Mesenchymal stem cell (in vitro differentiated cells and primary cell): Measurements from ENCODE around the gene MCM3.

Source experiments
- DNase-seq: peaks from one replicate; pipeline ENCODE4 v3.0.0-alpha.2; 2013
- H2AFZ ChIP-seq: one replicate; pipeline ENCODE4 v1.6.1; 2013; ENCODE audit warnings: low read depth, mild to moderate bottlenecking, control low read depth, inconsistent platforms, low read length, moderate library complexity
- H2AK5ac ChIP-seq: 2 replicates; pipeline ENCODE4 v1.6.1; 2013; ENCODE audit warnings: low read length, moderate library complexity, mild to moderate bottlenecking, inconsistent platforms; ENCODE audit not compliant: severe bottlenecking
- H2BK120ac ChIP-seq: one replicate; pipeline ENCODE4 v1.6.1; 2013; ENCODE audit warnings: low read depth, mild to moderate bottlenecking, inconsistent platforms, low read length, moderate library complexity
- H2BK12ac ChIP-seq, 2 experiments: one replicate each; pipeline ENCODE4 v1.6.1; 2013; ENCODE audit warnings: inconsistent platforms in 2 of 2, low read length in 2 of 2, mild to moderate bottlenecking in 2 of 2, moderate library complexity in 2 of 2, control low read depth in 1 of 2
- H2BK15ac ChIP-seq: one replicate; pipeline ENCODE4 v1.6.1; 2013; ENCODE audit warnings: mild to moderate bottlenecking, low read depth, inconsistent platforms; ENCODE audit not compliant: poor library complexity, severe bottlenecking
- H2BK5ac ChIP-seq: 2 replicates; pipeline ENCODE4 v1.6.1; 2013; ENCODE audit warnings: low read depth, mild to moderate bottlenecking, low read length, control low read depth, inconsistent platforms; ENCODE audit not compliant: poor library complexity, severe bottlenecking
- H3K14ac ChIP-seq, 2 experiments: one replicate each; pipeline ENCODE4 v1.6.1; 2013; ENCODE audit warnings: inconsistent platforms in 2 of 2, low read length in 2 of 2, control low read depth in 1 of 2, mild to moderate bottlenecking in 1 of 2, moderate library complexity in 1 of 2
- H3K18ac ChIP-seq, 2 experiments: one replicate each; pipeline ENCODE4 v1.6.1; 2013; ENCODE audit warnings: inconsistent platforms in 2 of 2, low read length in 2 of 2, control low read depth in 1 of 2, low read depth in 1 of 2, mild to moderate bottlenecking in 1 of 2
- H3K23ac ChIP-seq, 2 experiments: one replicate each; pipeline ENCODE4 v1.6.1; 2013; ENCODE audit warnings: inconsistent platforms in 2 of 2, low read length in 2 of 2, mild to moderate bottlenecking in 2 of 2, moderate library complexity in 2 of 2, control low read depth in 1 of 2
- H3K27ac ChIP-seq: 2 replicates; pipeline ENCODE4 v1.5.1; 2013; ENCODE audit warnings: mild to moderate bottlenecking, moderate library complexity, low read length, control low read depth, inconsistent platforms; ENCODE audit not compliant: poor library complexity, severe bottlenecking
- H3K27me3 ChIP-seq, 2 experiments: 2 replicates each; pipeline versions ENCODE4 v1.6.1 to v1.7.0; 2013; ENCODE audit warnings: low read length in 2 of 2, mild to moderate bottlenecking in 2 of 2, moderate library complexity in 2 of 2, control low read depth in 1 of 2, inconsistent platforms in 1 of 2; ENCODE audit not compliant: control insufficient read depth in 1 of 2, insufficient read depth in 1 of 2
- H3K36me3 ChIP-seq, 2 experiments: 2 replicates each; pipeline versions ENCODE4 v1.6.1 to v1.7.0; 2013; ENCODE audit warnings: low read length in 2 of 2, control low read depth in 1 of 2, inconsistent platforms in 1 of 2, low read depth in 1 of 2, mild to moderate bottlenecking in 1 of 2; ENCODE audit not compliant: insufficient read depth in 2 of 2, control insufficient read depth in 1 of 2
- H3K4ac ChIP-seq, 2 experiments: one replicate each; pipeline ENCODE4 v1.6.1; 2013; ENCODE audit warnings: inconsistent platforms in 2 of 2, low read length in 2 of 2, mild to moderate bottlenecking in 2 of 2, moderate library complexity in 2 of 2, control low read depth in 1 of 2, low read depth in 1 of 2
- H3K4me1 ChIP-seq: 2 replicates; pipeline ENCODE4 v1.6.1; 2013; ENCODE audit warnings: low read depth, low read length, control low read depth; ENCODE audit not compliant: control insufficient read depth, insufficient read depth
- H3K4me2 ChIP-seq: 2 replicates; pipeline ENCODE4 v1.6.1; 2013; ENCODE audit warnings: low read length, mild to moderate bottlenecking, inconsistent platforms; ENCODE audit not compliant: poor library complexity, severe bottlenecking
- H3K4me3 ChIP-seq, 2 experiments: 2 replicates each; pipeline versions ENCODE4 v1.5.1 to v1.7.0; 2013; ENCODE audit warnings: low read length in 2 of 2, mild to moderate bottlenecking in 2 of 2, control low read depth in 1 of 2, low read depth in 1 of 2; ENCODE audit not compliant: insufficient read depth in 1 of 2
- H3K79me1 ChIP-seq: replicated peaks from 2 replicates; pipeline ENCODE4 v1.6.1; 2013; ENCODE audit warnings: mild to moderate bottlenecking, control low read depth, low read length, inconsistent platforms; ENCODE audit not compliant: poor library complexity, severe bottlenecking
- H3K9ac ChIP-seq: 2 replicates; pipeline ENCODE4 v1.7.0; 2013; ENCODE audit warnings: mild to moderate bottlenecking, low read length, moderate library complexity
- H3K9me3 ChIP-seq: 2 replicates; pipeline ENCODE4 v1.7.0; 2013; ENCODE audit warnings: mild to moderate bottlenecking, low read length; ENCODE audit not compliant: control insufficient read depth
- H4K8ac ChIP-seq: one replicate; pipeline ENCODE4 v1.6.1; 2013; ENCODE audit warnings: inconsistent platforms, mild to moderate bottlenecking, low read length, moderate library complexity
- H4K91ac ChIP-seq: one replicate; pipeline ENCODE4 v1.6.1; 2013; ENCODE audit warnings: mild to moderate bottlenecking, low read length, inconsistent platforms
- WGBS: methylation state at CpG from one replicate; pipeline ENCODE4 v1.1.7; 2013; ENCODE audit warnings: mixed read lengths; 5-methylcytosine and 5-hydroxymethylcytosine counted together

The MCM3 gene

DNA sequence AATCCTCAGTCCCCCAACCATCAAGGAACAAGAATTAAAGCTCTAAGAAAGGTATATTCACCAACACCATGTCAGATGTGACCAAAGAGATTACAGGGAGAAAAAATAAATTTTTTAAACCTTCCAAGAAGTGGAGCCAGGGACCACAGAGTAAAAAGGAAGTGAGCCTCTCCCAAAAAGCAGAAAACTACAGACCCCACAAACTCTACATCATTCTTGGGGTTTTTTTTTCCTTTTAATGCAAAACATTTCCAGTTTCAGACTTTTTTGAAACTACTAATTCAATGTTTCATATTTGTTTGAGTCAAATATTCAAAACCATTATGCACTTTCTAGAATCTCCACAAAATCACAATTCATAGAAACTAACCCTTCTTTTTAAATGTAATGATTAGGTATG lies 33.4 kb downstream of the MCM3 start:
- H2BK15ac ChIP-seq: no peak overlapping the region
- H4K91ac ChIP-seq: no peak overlapping the region
- no peak for DNase-seq
- H2AK5ac ChIP-seq: no peak overlapping the region
- no peaks in the 10 kb centered on the region for H3K79me1 ChIP-seq
- H4K8ac ChIP-seq: no peak overlapping the region
- no peak overlapping the region for H2AFZ ChIP-seq
- peaks cover 1% of the 10 kb centered on the region for H3K4me1 ChIP-seq
- no peaks in the 10 kb centered on the region for H3K36me3 ChIP-seq
- no peak overlapping the region for H3K14ac ChIP-seq
- H3K9me3 ChIP-seq: no peaks in the 10 kb centered on the region
- no peak overlapping the region for H3K4me2 ChIP-seq
- H2BK5ac ChIP-seq: no peak overlapping the region
- no peak overlapping the region for H3K4ac ChIP-seq
- H3K9ac ChIP-seq: no peak overlapping the region
- no peak overlapping the region for H3K18ac ChIP-seq
- peaks cover 44 to 46% of the 10 kb centered on the region in 2 experiments for H3K27me3 ChIP-seq
- H3K27ac ChIP-seq: no peak overlapping the region
- H2BK12ac ChIP-seq: no peak overlapping the region
- H3K23ac ChIP-seq: no peak overlapping the region
- no peak overlapping the region for H2BK120ac ChIP-seq
- no peak overlapping the region for H3K4me3 ChIP-seq

DNA sequence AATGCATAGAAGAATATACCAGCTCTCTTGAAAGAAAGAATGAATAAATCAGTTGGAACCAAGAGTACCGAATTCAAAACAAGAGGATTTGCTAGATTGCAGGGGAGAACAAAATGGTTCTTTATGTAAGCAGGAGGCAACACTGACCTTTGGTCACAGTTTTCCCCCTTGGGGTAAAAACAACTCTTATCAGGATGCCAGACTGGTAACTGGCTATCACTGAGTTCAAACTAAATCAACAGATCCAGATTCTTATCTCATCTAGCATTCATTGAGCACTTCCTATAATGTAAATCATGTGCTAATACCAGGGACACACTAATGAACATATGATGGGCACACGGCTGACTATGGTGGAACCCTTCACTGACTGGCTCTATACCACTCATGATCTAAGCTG lies 35.5 kb downstream of the MCM3 start:
- H3K27ac ChIP-seq: no peak overlapping the region
- H4K8ac ChIP-seq: no peak overlapping the region
- no peak overlapping the region for H3K4me2 ChIP-seq
- H3K9me3 ChIP-seq: no peaks in the 10 kb centered on the region
- H2AK5ac ChIP-seq: no peak overlapping the region
- H2BK12ac ChIP-seq: no peak overlapping the region
- no peak overlapping the region for H3K4ac ChIP-seq
- H2BK5ac ChIP-seq: no peak overlapping the region
- no peak overlapping the region for H3K14ac ChIP-seq
- H3K79me1 ChIP-seq: no peaks in the 10 kb centered on the region
- no peak overlapping the region for H3K18ac ChIP-seq
- H4K91ac ChIP-seq: no peak overlapping the region
- H3K23ac ChIP-seq: no peak overlapping the region
- no peak overlapping the region for H2BK15ac ChIP-seq
- no peak overlapping the region for H3K9ac ChIP-seq
- H2BK120ac ChIP-seq: no peak overlapping the region
- H3K4me1 ChIP-seq: peaks cover 1% of the 10 kb centered on the region
- no peaks in the 10 kb centered on the region for H3K36me3 ChIP-seq
- WGBS: 85% methylated on average over 2 of the region's 2 CpGs
- H3K4me3 ChIP-seq: no peak overlapping the region
- no peak overlapping the region for H2AFZ ChIP-seq
- H3K27me3 ChIP-seq: peaks cover 29 to 30% of the 10 kb centered on the region in 2 experiments
- DNase-seq: no peak

DNA sequence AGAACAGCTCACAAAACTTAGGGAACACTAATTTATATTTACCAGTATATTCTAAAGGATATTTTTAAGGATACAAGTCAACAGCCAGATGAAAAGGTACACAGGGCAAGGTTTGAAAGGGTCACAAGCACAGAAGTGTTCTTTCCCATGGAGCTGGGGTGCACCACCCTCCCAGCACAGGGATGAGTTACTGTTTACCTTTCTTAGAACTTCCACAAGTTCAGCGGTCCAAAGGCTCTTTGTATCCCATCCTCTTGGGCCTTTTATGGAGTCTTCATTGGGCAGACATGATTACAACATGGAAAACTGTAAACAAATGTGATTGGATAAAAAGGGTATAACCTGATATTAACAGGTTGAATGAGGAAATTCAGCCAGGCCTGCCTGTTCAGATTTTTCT lies 39.1 kb downstream of the MCM3 start:
- H2AFZ ChIP-seq: no peak overlapping the region
- 91% methylated on average over 1 of the region's 1 CpG for WGBS

DNA sequence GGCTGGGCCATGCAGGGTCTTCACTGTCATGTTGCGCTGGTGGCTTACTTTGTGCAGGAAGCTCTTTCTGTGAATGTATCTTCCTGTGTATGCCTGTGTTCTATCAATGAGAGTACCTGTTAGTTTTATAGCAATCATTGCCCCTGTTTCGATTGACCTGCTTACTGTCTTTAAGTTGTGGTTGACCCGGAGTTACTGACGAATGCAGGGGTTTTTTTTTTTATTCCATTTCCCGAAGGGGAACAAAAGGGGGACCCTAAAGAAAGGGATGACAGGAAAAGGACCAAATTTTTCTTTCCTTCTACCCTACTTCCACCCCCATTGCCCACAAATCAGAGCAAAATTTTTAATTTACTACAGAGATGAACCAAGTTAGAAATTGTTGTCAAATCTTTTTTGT lies 40.1 kb downstream of the MCM3 start, which contains the start of gene IL17F:
Gene IL17F, minus strand, starts transcription at position 101 of the 400 bp plus-strand sequence. Its CDS starts 71 bp downstream, at position 30.
- no peak within 1 kb of the TSS for H3K4me2 ChIP-seq
- DNase-seq: no peak
- H2BK15ac ChIP-seq: no peak within 1 kb of the TSS
- no peaks in the 10 kb centered on the region for H3K4me1 ChIP-seq
- H2BK12ac ChIP-seq: no peak within 1 kb of the TSS
- H2BK120ac ChIP-seq: no peak within 1 kb of the TSS
- H3K79me1 ChIP-seq: no peaks in the 10 kb centered on the region
- H3K23ac ChIP-seq: no peak within 1 kb of the TSS
- WGBS: 82% methylated on average over 4 of the region's 5 CpGs
- H3K14ac ChIP-seq: no peak within 1 kb of the TSS
- H2AK5ac ChIP-seq: no peak within 1 kb of the TSS
- no peak within 1 kb of the TSS for H2AFZ ChIP-seq
- no peaks in the 10 kb centered on the region for H3K9me3 ChIP-seq
- H3K4me3 ChIP-seq: no peak within 1 kb of the TSS
- H4K8ac ChIP-seq: no peak within 1 kb of the TSS
- H3K18ac ChIP-seq: no peak within 1 kb of the TSS
- no peak within 1 kb of the TSS for H4K91ac ChIP-seq
- H3K36me3 ChIP-seq: no peaks in the 10 kb centered on the region
- no peak within 1 kb of the TSS for H3K4ac ChIP-seq
- no peak within 1 kb of the TSS for H3K9ac ChIP-seq
- peaks cover 15 to 16% of the 10 kb centered on the region in 2 experiments for H3K27me3 ChIP-seq
- no peak within 1 kb of the TSS for H2BK5ac ChIP-seq
- no peak within 1 kb of the TSS for H3K27ac ChIP-seq

More for the DNA sequence above, 39.1 kb downstream of the MCM3 start:
- Histone ChIP-seq H3K4ac (no peak overlapping the region), H3K27me3 (peaks cover 15 to 17% of the 10 kb centered on the region in 2 experiments), H3K79me1 (no peaks in the 10 kb centered on the region), H3K36me3 (no peaks in the 10 kb centered on the region), H3K4me1 (no peaks in the 10 kb centered on the region), H3K23ac (no peak overlapping the region), H3K27ac (no peak overlapping the region), H3K4me2 (no peak overlapping the region), H2BK5ac (no peak overlapping the region), H2BK15ac (no peak overlapping the region), H3K18ac (no peak overlapping the region), H3K4me3 (no peak overlapping the region), H4K91ac (no peak overlapping the region), H3K14ac (no peak overlapping the region), H3K9ac (no peak overlapping the region), H4K8ac (no peak overlapping the region), H3K9me3 (no peaks in the 10 kb centered on the region), H2AK5ac (no peak overlapping the region), H2BK12ac (no peak overlapping the region), H2BK120ac (no peak overlapping the region)
- DNase-seq: no peak
